ENCODE data around the gene IGFBP6.
"Not testable (repeated sequence)": the region's sequence is repeated elsewhere in the genome, so short reads cannot be mapped to it uniquely, and the experiment has no call there.

The IGFBP6 gene

GRCh38 chr12:53096759-53097158, 708 bp upstream of the IGFBP6 start:
- no peak for DNase-seq (ENCODE audit: low read depth)

DNA sequence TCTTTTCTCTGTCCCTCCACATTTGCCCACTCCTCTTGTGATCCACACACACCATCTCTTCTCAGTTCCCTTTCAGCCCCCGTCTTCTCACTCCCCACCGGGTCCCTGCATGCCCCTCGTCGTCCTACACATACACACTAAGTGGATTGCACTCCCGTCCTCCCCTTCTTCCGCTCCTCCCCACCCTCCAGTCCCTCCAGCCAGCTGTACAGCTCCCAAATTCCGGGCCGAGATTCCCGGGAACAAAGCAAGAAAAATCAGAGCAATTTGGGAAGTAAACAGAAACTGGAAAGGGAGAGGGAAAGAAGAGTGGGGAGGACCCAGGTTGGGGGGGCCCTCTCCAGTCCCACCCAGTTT, 282 bp upstream of the IGFBP6 start:
- DNase-seq (ENCODE audit: low read depth) = no peak

- no peak for DNase-seq (ENCODE audit: low read depth)
These were observed 1.0 kb downstream of the IGFBP6 start for GRCh38 chr12:53098354-53098981.

DNA sequence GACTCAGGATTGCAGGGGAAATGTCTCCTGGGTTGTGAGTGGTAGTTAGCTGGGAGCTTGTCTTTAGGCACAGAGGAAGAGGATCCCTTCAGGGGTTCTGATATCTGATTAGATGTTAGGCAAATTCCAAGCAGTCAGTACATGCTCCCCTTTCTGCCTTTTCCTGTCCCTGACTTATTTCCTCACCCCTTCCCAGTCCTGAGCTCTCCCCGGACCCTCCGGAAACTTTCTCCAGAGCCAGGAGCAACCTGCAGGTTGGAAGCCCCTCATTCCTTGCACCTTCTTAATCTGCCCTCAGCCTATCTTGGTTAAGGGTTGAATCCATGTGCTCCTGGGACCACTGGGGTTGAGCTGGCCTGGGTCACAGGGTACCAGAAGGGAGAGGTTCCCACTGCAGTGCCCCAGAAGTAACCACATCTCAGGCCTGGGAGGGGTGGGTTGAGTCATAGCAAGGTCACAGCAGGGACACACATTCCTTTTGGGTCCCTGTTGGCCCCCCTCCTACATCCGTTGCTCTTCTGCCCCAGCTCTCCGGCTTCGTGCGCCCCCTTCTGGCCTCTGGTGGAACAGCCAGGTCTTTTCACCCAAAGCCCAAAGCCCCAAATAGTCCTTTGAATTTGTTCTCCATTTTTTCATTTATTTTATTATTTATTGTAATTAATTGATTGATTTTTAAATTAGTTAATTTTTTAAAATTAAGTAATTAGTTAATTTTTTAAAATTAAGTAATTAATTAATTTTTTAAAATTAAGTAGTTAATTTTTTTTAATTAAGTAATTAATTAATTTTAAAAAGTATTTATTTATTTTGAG, 1.8 kb downstream of the IGFBP6 start:
- DNase-seq (ENCODE audit: low read depth) = peak; percentile 78

GRCh38 chr12:53100466-53101151, 3.1 kb downstream of the IGFBP6 start:
- no peak for DNase-seq (ENCODE audit: low read depth)

- DNase-seq (ENCODE audit: low read depth) = no peak
These were observed 3.8 kb downstream of the IGFBP6 start for GRCh38 chr12:53101266-53101665.

GRCh38 chr12:53101931-53102781, 4.7 kb downstream of the IGFBP6 start:
- DNase-seq (ENCODE audit: low read depth) = no peak

GRCh38 chr12:53102883-53103807, 5.7 kb downstream of the IGFBP6 start, which contains the start of gene SOAT2:
SOAT2 (plus strand) TSS chr12:53103486; CDS start chr12:53103578, 92 bp downstream.
- no peak for DNase-seq (ENCODE audit: low read depth)

DNA sequence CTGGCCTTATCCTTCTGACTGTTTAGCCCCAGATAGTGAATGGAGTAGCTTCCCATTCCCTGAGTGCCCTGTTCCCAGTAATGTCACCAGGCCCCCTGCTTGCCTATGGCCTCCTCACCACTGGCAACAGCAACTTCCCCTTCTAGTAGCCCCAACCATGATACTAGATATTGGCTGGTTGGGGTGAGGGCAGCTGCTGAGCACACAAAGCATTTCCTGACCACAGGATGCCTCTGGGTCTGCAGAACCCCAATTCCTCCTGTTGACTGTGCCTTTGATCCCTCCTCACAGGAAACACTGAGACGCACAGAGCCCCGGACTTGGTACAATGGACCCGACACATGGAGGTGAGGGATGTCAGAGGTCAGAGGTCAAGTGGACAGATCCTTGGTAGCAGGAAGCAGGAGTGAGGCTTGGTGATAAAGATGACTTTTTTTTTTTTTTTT, 6.4 kb downstream of the IGFBP6 start:
- no peak for DNase-seq (ENCODE audit: low read depth)

DNA sequence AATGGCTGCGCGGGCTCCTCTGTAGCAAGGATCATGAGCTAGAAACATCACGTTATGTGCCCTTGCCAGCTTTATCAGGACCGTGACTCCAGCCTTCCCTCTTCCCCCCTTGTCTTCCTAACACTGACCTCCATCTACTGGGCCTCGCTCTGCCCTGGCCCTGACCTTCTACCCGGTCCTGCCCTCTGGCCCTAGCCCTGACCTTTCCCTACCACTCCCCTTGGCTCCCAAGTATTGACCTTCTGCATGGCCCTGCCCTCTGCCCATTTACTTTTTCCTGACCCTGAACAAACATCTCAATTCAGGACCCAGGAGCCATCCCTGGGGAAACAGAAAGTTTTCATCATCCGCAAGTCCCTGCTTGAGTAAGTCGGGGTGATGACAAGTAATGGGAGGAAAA, 7.8 kb downstream of the IGFBP6 start:
- no peak for DNase-seq (ENCODE audit: low read depth)

GRCh38 chr12:53105712-53106439, 8.4 kb downstream of the IGFBP6 start:
- no peak for DNase-seq (ENCODE audit: low read depth)

- DNase-seq (ENCODE audit: low read depth) = no peak
These were observed 9.7 kb downstream of the IGFBP6 start for GRCh38 chr12:53107122-53107521.

GRCh38 chr12:53112431-53112830, 15.0 kb downstream of the IGFBP6 start:
- not testable (repeated sequence) for DNase-seq (ENCODE audit: low read depth)

DNA sequence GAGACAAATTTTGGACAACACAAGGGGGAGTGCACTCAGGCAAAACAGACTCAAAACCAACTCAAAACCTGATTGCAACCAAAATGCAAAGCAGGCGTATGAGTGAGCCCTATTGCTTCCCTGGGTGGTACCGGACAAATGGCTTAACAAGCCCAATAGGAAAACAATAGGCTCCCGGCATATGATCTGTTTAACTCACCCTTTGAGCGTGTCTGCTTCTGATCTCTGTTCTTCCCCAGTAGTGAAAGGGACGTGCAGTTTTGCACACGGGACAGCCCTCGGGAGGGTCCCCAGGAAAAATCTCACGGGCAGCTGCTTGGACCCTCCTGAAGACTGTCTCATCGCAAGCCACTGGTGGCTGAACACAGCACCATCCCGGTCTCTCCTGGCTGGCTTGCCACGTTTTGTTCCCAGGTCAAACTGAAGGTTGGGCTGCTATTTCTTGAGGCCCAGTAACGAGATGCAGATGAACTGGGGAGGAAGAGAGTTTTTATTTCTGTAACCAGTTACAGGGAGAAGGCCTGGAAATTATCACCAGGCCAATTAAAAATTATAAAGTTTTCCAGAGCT, 15.8 kb downstream of the IGFBP6 start:
- no peak for DNase-seq (ENCODE audit: low read depth)

DNA sequence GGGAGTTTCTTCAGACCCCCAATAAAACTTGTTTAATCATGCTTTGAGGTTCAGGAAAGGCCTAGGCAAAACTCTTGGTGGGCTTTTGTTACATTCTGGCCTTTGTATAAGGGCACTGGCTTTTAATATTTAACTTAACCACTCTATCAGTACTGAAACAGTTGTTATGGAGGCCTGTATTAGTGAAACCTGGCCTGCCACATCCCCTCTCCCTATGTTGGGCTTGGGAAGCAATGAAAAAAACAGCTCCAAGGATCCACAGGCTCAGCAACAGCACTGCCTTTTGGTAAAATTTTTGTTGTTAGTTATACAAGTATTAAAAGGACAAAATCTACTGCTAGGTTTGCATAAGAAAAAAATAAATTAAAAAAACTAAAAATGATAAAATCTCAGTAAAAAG, 16.5 kb downstream of the IGFBP6 start:
- no peak for DNase-seq (ENCODE audit: low read depth)

GRCh38 chr12:53115112-53115890, 17.8 kb downstream of the IGFBP6 start:
- no peak for DNase-seq (ENCODE audit: low read depth)

GRCh38 chr12:53115891-53116648, 18.6 kb downstream of the IGFBP6 start:
- DNase-seq (ENCODE audit: low read depth) = no peak

DNA sequence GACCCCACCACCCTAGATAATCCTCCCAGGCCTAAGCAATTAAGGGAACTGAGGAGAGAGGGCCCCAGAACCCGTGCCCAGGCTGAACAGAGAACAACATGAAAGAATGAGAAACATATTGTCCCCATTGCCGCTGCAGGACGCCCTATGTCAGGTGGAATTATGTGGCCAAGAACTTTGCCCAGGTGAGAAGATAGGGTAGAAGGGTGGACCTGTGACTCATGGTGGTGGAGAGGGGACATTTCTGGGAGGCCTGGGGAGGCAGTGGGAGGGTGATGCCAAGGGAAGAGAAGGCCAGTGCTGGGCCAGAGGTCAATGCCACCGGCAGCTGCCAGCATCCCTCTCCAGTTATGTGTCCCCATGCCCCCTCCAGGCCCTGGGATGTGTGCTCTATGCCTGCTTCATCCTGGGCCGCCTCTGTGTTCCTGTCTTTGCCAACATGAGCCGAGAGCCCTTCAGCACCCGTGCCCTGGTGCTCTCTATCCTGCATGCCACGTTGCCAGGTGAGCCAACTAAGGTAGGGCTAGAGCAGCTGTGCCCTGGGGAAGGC, 21.4 kb downstream of the IGFBP6 start:
- no peak for DNase-seq (ENCODE audit: low read depth)
